Adipose tissue (tissue), 3 donors: ENCODE data around the gene PISD. TPM values are rescaled to one million over a fixed set of nuclear protein-coding genes. Genes with fewer than 3 reads are reported as not detected.
"Not testable (repeated sequence)": the region's sequence is repeated elsewhere in the genome, so short reads cannot be mapped to it uniquely, and the experiment has no call there.

Experiments
- H3K27ac ChIP-seq: one replicate; pipeline ENCODE4 v1.5.1; 2013; ENCODE audit warnings: low read depth, low read length
- WGBS, 3 donors: extraction: QIAGEN DNeasy Blood & Tissue Kit; methylation state at CpG; one replicate each; pipeline ENCODE4 v1.1.7; 2013; 5-methylcytosine and 5-hydroxymethylcytosine counted together
- polyA plus RNA-seq, 3 donors: library from polyadenylated mRNA; stranded (reverse); fragments of 200-250 nt; gene quantifications; one replicate each; pipeline ENCODE4 v1.2.3, GENCODE V29; 2013
- donor health status: healthy with polysubstance abuse.
- donor health status: Bipolar disorder and iron deficiency.
- donor health status: healthy.

PISD gene
- polyA plus RNA-seq: 10 to 100 TPM; 23.0 to 89.4 (median 43.0) TPM

GRCh38 chr22:31661851-31662667 lies at the start of gene PISD:
TSS of gene PISD (minus strand) at chr22:31662215. CDS start at chr22:31662208, 7 bp downstream.
- 2 to 3% (median 2%) methylated on average over 52 of the region's 52 CpGs for WGBS, 3 donors
- H3K27ac ChIP-seq: no peak within 1 kb of the TSS

- H3K27ac ChIP-seq: not testable (repeated sequence)
- 78 to 95% (median 80%) methylated on average over 12 of the region's 12 CpGs for WGBS, 3 donors
These were observed 49.2 kb upstream of the PISD start for GRCh38 chr22:31711226-31711625.

- WGBS, 3 donors: 87 to 90% (median 87%) methylated on average over 8 of the region's 8 CpGs
- no peak overlapping the region for H3K27ac ChIP-seq
These were observed 45.5 kb upstream of the PISD start for GRCh38 chr22:31707519-31707918.

GRCh38 chr22:31695423-31695822 lies 33.4 kb upstream of the PISD start:
- 59 to 86% (median 68%) methylated on average over 4 of the region's 4 CpGs for WGBS, 3 donors
- no peak overlapping the region for H3K27ac ChIP-seq

- H3K27ac ChIP-seq: not testable (repeated sequence)
- WGBS, 3 donors: 97 to 99% (median 98%) methylated on average over 11 of the region's 11 CpGs
These were observed 32.0 kb upstream of the PISD start for GRCh38 chr22:31694046-31694445.

GRCh38 chr22:31692186-31692886 lies 30.3 kb upstream of the PISD start:
- WGBS, 3 donors: 89 to 98% (median 93%) methylated on average over 1 of the region's 1 CpG
- no peak overlapping the region for H3K27ac ChIP-seq

- no peak overlapping the region for H3K27ac ChIP-seq
- WGBS, 3 donors: 97 to 100% (median 98%) methylated on average over 3 of the region's 3 CpGs
These were observed 29.4 kb upstream of the PISD start for GRCh38 chr22:31691408-31691807.

- WGBS, 3 donors: 87 to 88% (median 88%) methylated on average over 13 of the region's 13 CpGs
- H3K27ac ChIP-seq: no peak overlapping the region
These were observed 21.4 kb upstream of the PISD start for GRCh38 chr22:31683181-31684105.

GRCh38 chr22:31682751-31683150 lies 20.7 kb upstream of the PISD start:
- no peak overlapping the region for H3K27ac ChIP-seq
- 88 to 90% (median 89%) methylated on average over 7 of the region's 7 CpGs for WGBS, 3 donors

- 67 to 89% (median 83%) methylated on average over 17 of the region's 17 CpGs for WGBS, 3 donors
- H3K27ac ChIP-seq: no peak overlapping the region
These were observed 19.6 kb upstream of the PISD start for GRCh38 chr22:31681349-31682345.

- no peak overlapping the region for H3K27ac ChIP-seq
- WGBS, 3 donors: 62 to 65% (median 64%) methylated on average over 9 of the region's 9 CpGs
These were observed 18.9 kb upstream of the PISD start for GRCh38 chr22:31680861-31681341.

GRCh38 chr22:31678748-31679147 lies 16.7 kb upstream of the PISD start:
- no peak overlapping the region for H3K27ac ChIP-seq
- WGBS, 3 donors: 85 to 95% (median 92%) methylated on average over 7 of the region's 7 CpGs

GRCh38 chr22:31676700-31677099 lies 14.7 kb upstream of the PISD start:
- H3K27ac ChIP-seq: no peak overlapping the region
- WGBS, 3 donors: 1 to 2% (median 1%) methylated on average over 25 of the region's 25 CpGs

- 56 to 85% (median 72%) methylated on average over 5 of the region's 5 CpGs for WGBS, 3 donors
- H3K27ac ChIP-seq: not testable (repeated sequence)
These were observed 12.2 kb upstream of the PISD start for GRCh38 chr22:31674219-31674618.

- WGBS, 3 donors: 86 to 94% (median 87%) methylated on average over 4 of the region's 4 CpGs
- H3K27ac ChIP-seq: not testable (repeated sequence)
These were observed 6.8 kb upstream of the PISD start for GRCh38 chr22:31668849-31669248.

GRCh38 chr22:31662668-31663037 lies 638 bp upstream of the PISD start:
- H3K27ac ChIP-seq: no peak overlapping the region
- 60 to 67% (median 62%) methylated on average over 8 of the region's 8 CpGs for WGBS, 3 donors

- not testable (repeated sequence) for H3K27ac ChIP-seq
- 64% methylated on average over 10 of the region's 10 CpGs for WGBS, 3 donors
These were observed 1.1 kb downstream of the PISD start for GRCh38 chr22:31660860-31661341.
